ENCODE measurements around the gene MSLN. TPM values are rescaled to one million over a fixed set of nuclear protein-coding genes. Genes with fewer than 3 reads are reported as not detected.

Gene MSLN
- total and polyA plus RNA-seq, 2 of the 13 experiments (the other 11 are each of a cell fraction or from before 2014, with no cell fraction given) = 2.0 to 2.3 TPM

GRCh38 chr16:788399-789126, 28.0 kb downstream of the MSLN start, which contains the start of gene CHTF18 (continued):
- no peak for TF ChIP-seq PTBP1 (IDR thresholded peaks at IDR 0.05; ENCODE audit: low read depth, low read length, poor library complexity, severe bottlenecking)
- TF ChIP-seq PHB2 (IDR thresholded peaks at IDR 0.05; ENCODE audit: partially characterized antibody) = no peak
- no peak for TF ChIP-seq U2AF1 (optimal IDR thresholded peaks at IDR 0.05; ENCODE audit: low read depth, low read length)
- TF ChIP-seq PHF8 (CRISPR knock-in tag; IDR thresholded peaks at IDR 0.05) = peak; percentile 75
- no peak for TF ChIP-seq SMAD9 (CRISPR knock-in tag; IDR thresholded peaks at IDR 0.05)
- no peak for TF ChIP-seq TOE1 (CRISPR knock-in tag; IDR thresholded peaks at IDR 0.05)
- no peak for TF ChIP-seq RFX5 (IDR thresholded peaks at IDR 0.05; ENCODE audit: low read depth, low read length)
- TF ChIP-seq RFX3 (CRISPR knock-in tag; IDR thresholded peaks at IDR 0.05) = no peak
- TF ChIP-seq ZNF136 (CRISPR knock-in tag; IDR thresholded peaks at IDR 0.05; ENCODE audit: low read depth) = no peak
- TF ChIP-seq HOMEZ (CRISPR knock-in tag; IDR thresholded peaks at IDR 0.05; ENCODE audit: low read depth) = no peak
- TF ChIP-seq DR1 (CRISPR knock-in tag; IDR thresholded peaks at IDR 0.05) = no peak
- TF ChIP-seq ZNF296 (CRISPR knock-in tag; conservative IDR thresholded peaks at IDR 0.05) = no peak
- no peak for TF ChIP-seq ZNF891 (CRISPR knock-in tag; IDR thresholded peaks at IDR 0.05)
- peak; percentile 72; the same call in 1 of the 2 replicates for TF ChIP-seq ZNF563 (CRISPR knock-in tag; IDR thresholded peaks at IDR 0.05)
- no peak for TF ChIP-seq ZNF704 (CRISPR knock-in tag; IDR thresholded peaks at IDR 0.05; ENCODE audit: borderline replicate concordance)
- no peak for TF ChIP-seq KLF15 (CRISPR knock-in tag; IDR thresholded peaks at IDR 0.05; ENCODE audit: borderline replicate concordance)
- TF ChIP-seq KAT2B (IDR thresholded peaks at IDR 0.05; ENCODE audit: borderline replicate concordance, low read depth, low read length) = no peak
- TF ChIP-seq XRCC5 (optimal IDR thresholded peaks at IDR 0.05; ENCODE audit: low read length) = no peak
- TF ChIP-seq GTF3A (CRISPR knock-in tag; conservative IDR thresholded peaks at IDR 0.05) = no peak
- peak; percentile 62 for TF ChIP-seq MXD4 (CRISPR knock-in tag; IDR thresholded peaks at IDR 0.05)
- TF ChIP-seq PRDM15 (CRISPR knock-in tag; IDR thresholded peaks at IDR 0.05) = 0 out of 2 replicates have a peak, but pooled peaks have one; percentile 17
- TF ChIP-seq ZFP1 (CRISPR knock-in tag; IDR thresholded peaks at IDR 0.05) = no peak
- no peak for TF ChIP-seq TERF1 (CRISPR knock-in tag; IDR thresholded peaks at IDR 0.05)

Data from HepG2 (cell line).